Type B pancreatic cell (in vitro differentiated cells): ENCODE data around the gene ZCCHC9. TPM values are rescaled to one million over a fixed set of nuclear protein-coding genes. Genes with fewer than 3 reads are reported as not detected.
"Not testable (repeated sequence)": the region's sequence is repeated elsewhere in the genome, so short reads cannot be mapped to it uniquely, and the experiment has no call there.

ENCODE experiments used
- DNase-seq: peaks from one replicate; pipeline ENCODE4 v3.0.0; 2021; ENCODE audit warnings: mixed read lengths; ENCODE audit not compliant: unreplicated experiment; ENCODE audit errors: extremely low spot score
- H3K27ac Mint-ChIP-seq: 2 replicates; pipeline ENCODE4 v1.8.0; 2021; ENCODE audit warnings: mild to moderate bottlenecking, mixed read lengths
- H3K27me3 Mint-ChIP-seq: 2 replicates; pipeline ENCODE4 v1.8.0; 2021; ENCODE audit warnings: mixed read lengths
- H3K36me3 Mint-ChIP-seq: 2 replicates; pipeline ENCODE4 v1.8.0; 2021; ENCODE audit warnings: mixed read lengths
- H3K4me1 Mint-ChIP-seq: one replicate; pipeline ENCODE4 v1.8.0; 2021; ENCODE audit warnings: mixed read lengths; ENCODE audit not compliant: unreplicated experiment
- H3K4me3 Mint-ChIP-seq: 2 replicates; pipeline ENCODE4 v1.8.0; 2021; ENCODE audit warnings: mild to moderate bottlenecking, mixed read lengths
- H3K9me3 Mint-ChIP-seq: 2 replicates; pipeline ENCODE4 v1.8.0; 2021; ENCODE audit warnings: mixed read lengths
- CTCF ChIP-seq: fragments of 200-600 bp; sonication (generic); conservative IDR thresholded peaks from 2 replicates; pipeline ENCODE4 v1.5.0; 2021; ENCODE audit warnings: antibody characterized with exemption, mild to moderate bottlenecking
- total RNA-seq: library from RNA; stranded (reverse); gene quantifications from 2 replicates; pipeline ENCODE4 v1.2.1, GENCODE V29; 2021; ENCODE audit warnings: low replicate concordance

Gene ZCCHC9
- total RNA-seq, 1 donor from 2014 or later, result 37.5 TPM

- H3K36me3 Mint-ChIP-seq, result peaks cover 15% of the 10 kb centered on the region
- H3K27ac Mint-ChIP-seq, result no peak overlapping the region
- H3K9me3 Mint-ChIP-seq, result no peaks in the 10 kb centered on the region
- no peak for TF ChIP-seq CTCF
- no peak for DNase-seq
- H3K4me3 Mint-ChIP-seq, result no peak overlapping the region
- H3K27me3 Mint-ChIP-seq, result no peaks in the 10 kb centered on the region
- H3K4me1 Mint-ChIP-seq, result no peaks in the 10 kb centered on the region
Observed at GRCh38 chr5:81283976-81284375, 17.4 kb upstream of the ZCCHC9 start.

GRCh38 chr5:81286059-81286617 lies 15.2 kb upstream of the ZCCHC9 start:
- Mint-ChIP-seq H3K9me3 (peaks cover 2% of the 10 kb centered on the region), H3K4me1 (no peaks in the 10 kb centered on the region), H3K36me3 (peaks cover 24% of the 10 kb centered on the region), H3K27ac (no peak overlapping the region), H3K4me3 (no peak overlapping the region), H3K27me3 (no peaks in the 10 kb centered on the region)
- no peak for DNase-seq
- no peak for TF ChIP-seq CTCF

- Mint-ChIP-seq H3K4me3 (no peak overlapping the region), H3K4me1 (no peaks in the 10 kb centered on the region), H3K36me3 (peaks cover 35% of the 10 kb centered on the region), H3K27me3 (no peaks in the 10 kb centered on the region), H3K9me3 (peaks cover 17% of the 10 kb centered on the region), H3K27ac (no peak overlapping the region)
- no peak for TF ChIP-seq CTCF
- no peak for DNase-seq
Observed at GRCh38 chr5:81288021-81288433, 13.4 kb upstream of the ZCCHC9 start.

GRCh38 chr5:81290146-81290545 lies 11.2 kb upstream of the ZCCHC9 start:
- H3K27ac Mint-ChIP-seq, result no peak overlapping the region
- no peak for DNase-seq
- H3K9me3 Mint-ChIP-seq, result peaks cover 24% of the 10 kb centered on the region
- no peak overlapping the region for H3K4me3 Mint-ChIP-seq
- no peaks in the 10 kb centered on the region for H3K27me3 Mint-ChIP-seq
- peaks cover 47% of the 10 kb centered on the region for H3K36me3 Mint-ChIP-seq
- no peak for TF ChIP-seq CTCF
- no peaks in the 10 kb centered on the region for H3K4me1 Mint-ChIP-seq

GRCh38 chr5:81292130-81292529 lies 9.3 kb upstream of the ZCCHC9 start:
- no peak for TF ChIP-seq CTCF
- H3K36me3 Mint-ChIP-seq, result peaks cover 43% of the 10 kb centered on the region
- H3K4me1 Mint-ChIP-seq, result no peaks in the 10 kb centered on the region
- H3K4me3 Mint-ChIP-seq, result no peak overlapping the region
- no peaks in the 10 kb centered on the region for H3K27me3 Mint-ChIP-seq
- DNase-seq, result no peak
- H3K27ac Mint-ChIP-seq, result no peak overlapping the region
- H3K9me3 Mint-ChIP-seq, result peaks cover 24% of the 10 kb centered on the region

- Mint-ChIP-seq H3K9me3 (peaks cover 24% of the 10 kb centered on the region), H3K36me3 (peaks cover 38% of the 10 kb centered on the region)
- DNase-seq, H3K4me1 Mint-ChIP-seq, H3K27ac Mint-ChIP-seq, H3K27me3 Mint-ChIP-seq, H3K4me3 Mint-ChIP-seq: not testable (repeated sequence)
Observed at GRCh38 chr5:81294021-81294420, 7.4 kb upstream of the ZCCHC9 start.
